Endothelial cell of umbilical vein (primary cell): ENCODE data around the gene NSUN6. TPM values are rescaled to one million over a fixed set of nuclear protein-coding genes. Genes with fewer than 3 reads are reported as not detected.

Experiments
- BruUV-seq: library from RNA; stranded (reverse); fragments of 400-500 nt; replicated peaks from 2 replicates; lab custom pipeline; 2021; lab: Mats Ljungman, UMichigan
- CTCF ChIA-PET: fragments of 300-600, 350-600 bp; sonication (Branson Sonifier 250); formaldehyde crosslinking; loops from one replicate; lab custom pipeline; 2021; ENCODE audit warnings: antibody characterized with exemption, inconsistent platforms; lab: Charles Lee
- POLR2A ChIA-PET: fragments of 300-600, 350-600 bp; sonication (Branson Sonifier 250); formaldehyde crosslinking; loops from one replicate; lab custom pipeline; 2021; ENCODE audit warnings: antibody characterized with exemption, inconsistent platforms; lab: Charles Lee
- DNase-seq: peaks from one replicate; pipeline ENCODE4 v3.0.0-alpha.2; 2011; ENCODE audit warnings: low read depth, low spot score
- FAIRE-seq: peaks from 2 replicates; lab custom pipeline; 2011; peaks lifted over from hg19 to GRCh38; lab: Jason Lieb, UNC
- H2AFZ ChIP-seq: 2 replicates; pipeline ENCODE4 v1.6.0; 2012; ENCODE audit warnings: low read depth, low read length, control low read depth, inconsistent platforms
- H3K27ac ChIP-seq: 2 replicates; pipeline ENCODE4 v1.5.1; 2011; ENCODE audit warnings: low read depth, mild to moderate bottlenecking, control low read depth, low read length, moderate library complexity; ENCODE audit not compliant: insufficient read depth
- H3K27me3 ChIP-seq, 2 experiments: 2 replicates each; pipeline versions ENCODE4 v1.6.0 to v1.6.1; 2011; ENCODE audit warnings: low read length in 2 of 2, mixed read lengths in 1 of 2; ENCODE audit not compliant: control insufficient read depth in 2 of 2, insufficient read depth in 2 of 2
- H3K36me3 ChIP-seq, 2 experiments: 2 replicates in 1 of 2; 3 replicates in 1 of 2; pipeline ENCODE4 v1.5.1; 2011; ENCODE audit warnings: low read length in 2 of 2, mild to moderate bottlenecking in 1 of 2, moderate library complexity in 1 of 2; ENCODE audit not compliant: control insufficient read depth in 2 of 2, insufficient read depth in 2 of 2; ENCODE audit errors: extremely low read depth in 1 of 2
- H3K4me1 ChIP-seq: 3 replicates; pipeline ENCODE4 v1.5.1; 2011; ENCODE audit warnings: mild to moderate bottlenecking, low read length; ENCODE audit not compliant: control insufficient read depth, insufficient read depth; ENCODE audit errors: extremely low read depth
- H3K4me2 ChIP-seq: 2 replicates; pipeline ENCODE4 v1.6.1; 2011; ENCODE audit warnings: low read length, control low read depth, mixed read lengths; ENCODE audit not compliant: insufficient read depth
- H3K4me3 ChIP-seq, 3 experiments: fragments of 200-600 bp in 1 of 3; sonication (generic), shearing (Covaris generic) in 1 of 3; replicated peaks in 1 of 3; 2 replicates each; pipeline ENCODE4 v1.5.1; 2011 to 2016; ENCODE audit warnings: control low read depth in 3 of 3, low read length in 3 of 3, mild to moderate bottlenecking in 2 of 3, inconsistent platforms in 1 of 3, low read depth in 1 of 3, moderate library complexity in 1 of 3; ENCODE audit not compliant: insufficient read depth in 1 of 3
- H3K79me2 ChIP-seq: 2 replicates; pipeline ENCODE4 v1.6.0; 2012; ENCODE audit warnings: low read length, inconsistent platforms; ENCODE audit not compliant: control insufficient read depth, insufficient read depth
- H3K9ac ChIP-seq: replicated peaks from 2 replicates; pipeline ENCODE3; 2011; ENCODE audit warnings: low read length, control low read depth; ENCODE audit not compliant: insufficient read depth; ENCODE audit errors: extremely low read depth
- H3K9me1 ChIP-seq: replicated peaks from 3 replicates; pipeline ENCODE4 v1.6.0; 2011; ENCODE audit warnings: mild to moderate bottlenecking, low read length; ENCODE audit not compliant: control insufficient read depth, insufficient read depth; ENCODE audit errors: extremely low read depth
- H3K9me3 ChIP-seq: replicated peaks from 2 replicates; pipeline ENCODE4 v1.5.1; 2012; ENCODE audit warnings: low read length, inconsistent platforms; ENCODE audit not compliant: control insufficient read depth, insufficient read depth
- H4K20me1 ChIP-seq: replicated peaks from 2 replicates; pipeline ENCODE3; 2011; ENCODE audit warnings: mild to moderate bottlenecking, low read length; ENCODE audit not compliant: control insufficient read depth, insufficient read depth; ENCODE audit errors: extremely low read depth
- EZH2 ChIP-seq: IDR thresholded peaks from 2 replicates; pipeline ENCODE4 v1.6.1; 2012; ENCODE audit warnings: borderline replicate concordance, low read depth, mild to moderate bottlenecking, moderate library complexity, low read length, inconsistent platforms; ENCODE audit not compliant: severe bottlenecking
- FOS ChIP-seq: IDR thresholded peaks from 2 replicates; pipeline ENCODE4 v1.6.1; 2011; ENCODE audit warnings: mild to moderate bottlenecking, low read length, moderate library complexity, borderline replicate concordance; ENCODE audit not compliant: insufficient read depth
- GATA2 ChIP-seq: IDR thresholded peaks from 2 replicates; pipeline ENCODE4 v1.7.0; 2011; ENCODE audit warnings: low read depth, mild to moderate bottlenecking, moderate library complexity, mixed read lengths, low read length; ENCODE audit not compliant: insufficient read length, insufficient read depth
- POLR2A ChIP-seq: IDR thresholded peaks from 2 replicates; pipeline ENCODE4 v1.6.1; 2012; ENCODE audit warnings: low read depth, mild to moderate bottlenecking, control low read depth, low read length
- POLR2AphosphoS5 ChIP-seq: IDR thresholded peaks from 2 replicates; pipeline ENCODE4 v1.6.1; 2012; ENCODE audit warnings: low read depth, mild to moderate bottlenecking, control low read depth, low read length, moderate library complexity; ENCODE audit not compliant: insufficient read depth
- dilution Hi-C: fragments of 300-500 bp; cut with MboI; formaldehyde crosslinking; loops from one replicate; pipeline ENCODE4 v1.15.0; 2019; ENCODE audit warnings: low sequenced_read_pairs; ENCODE audit not compliant: extremely low pct_ligation_motif_present
- intact Hi-C: fragments of 100-400 bp; cut with micrococcal nuclease; formaldehyde crosslinking; loops from one replicate; pipeline ENCODE4 v1.10.0; 2022
- polyA plus RNA-seq, 4 experiments: library from polyadenylated mRNA; depleted of rRNA in 3 of 4; stranded (reverse) in 3 of 4; unstranded in 1 of 4; fragments of >200 nt; gene quantifications; 2 replicates each; pipeline versions ENCODE4 v1.2.1 to v1.2.3, GENCODE V29; 2011 to 2012; ENCODE audit warnings: missing spikeins in 1 of 4
- total RNA-seq: library from RNA; stranded (reverse); gene quantifications from 2 replicates; pipeline ENCODE4 v1.2.3, GENCODE V29; 2021
- TF ChIP-seq, protein P1 (sequence below), 2 donors: IDR thresholded peaks; 1 replicate in 1 of 2; 2 replicates in 1 of 2; pipeline ENCODE4 v1.5.1; 2011; ENCODE audit warnings: low read length in 2 of 2, mild to moderate bottlenecking in 2 of 2, moderate library complexity in 2 of 2, control low read depth in 1 of 2, inconsistent platforms in 1 of 2, low read depth in 1 of 2; ENCODE audit not compliant: insufficient read depth in 1 of 2; ENCODE audit errors: extremely low read depth in 1 of 2
- TF ChIP-seq, protein P2 (sequence below): IDR thresholded peaks from 2 replicates; pipeline ENCODE4 v1.6.1; 2011; ENCODE audit not compliant: insufficient read depth, insufficient read length

Gene NSUN6
- total and polyA plus RNA-seq, 2 donors (not counting 3 experiments of a cell fraction or from before 2014, with no cell fraction given), result 3.3 to 5.2 TPM

DNA sequence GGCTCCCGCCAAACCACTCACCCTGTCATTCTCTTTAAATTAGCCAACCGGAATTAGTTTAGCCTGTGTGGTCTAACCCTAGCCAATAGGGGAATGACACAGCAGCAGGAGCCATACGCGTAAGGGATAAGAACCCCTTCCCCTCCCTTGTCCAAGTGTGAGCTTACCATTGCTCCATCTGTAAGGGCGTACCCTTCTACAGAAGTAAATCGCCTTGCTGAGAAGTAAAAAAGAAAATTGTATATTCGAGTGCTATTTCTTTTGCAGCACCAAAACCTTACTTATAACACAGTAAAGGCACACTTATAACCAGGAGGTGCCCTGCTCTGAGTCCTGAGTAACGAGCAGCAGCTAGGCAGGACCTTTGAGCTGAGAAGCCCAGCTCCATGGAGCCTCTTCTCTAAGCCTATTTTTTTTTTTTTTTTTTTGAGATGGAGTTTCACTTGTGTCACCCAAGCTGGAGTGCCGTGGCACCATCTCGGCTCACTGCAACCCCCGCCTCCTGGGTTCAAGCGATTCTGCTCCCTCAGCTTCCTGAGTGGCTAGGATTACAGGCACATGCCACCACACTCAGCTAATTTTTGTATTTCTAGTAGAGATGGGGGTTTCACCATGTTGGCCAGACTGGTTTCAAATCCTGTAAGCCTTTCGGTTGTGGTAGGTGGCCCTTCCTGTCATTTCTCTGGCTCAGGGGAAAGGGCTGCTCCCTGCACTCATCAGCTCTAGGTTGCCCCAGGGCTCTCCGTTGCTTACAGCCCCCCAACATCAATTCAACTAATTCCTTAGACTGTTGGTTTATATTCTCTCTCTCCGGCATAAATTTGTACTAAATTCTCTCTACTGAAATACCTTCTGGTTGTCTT is 73.3 kb downstream of the NSUN6 start:
- no peak overlapping the region for H3K4me2 ChIP-seq
- H3K36me3 ChIP-seq, result no peaks in the 10 kb centered on the region
- ChIA-PET POLR2A (no interaction called here), CTCF (interaction anchor here (0.6 kb wide), 1 partner anchor 81 kb away, joined by 3 read pairs; the partner anchor contains the start of gene ARL5B)
- TF ChIP-seq, protein P1, sequence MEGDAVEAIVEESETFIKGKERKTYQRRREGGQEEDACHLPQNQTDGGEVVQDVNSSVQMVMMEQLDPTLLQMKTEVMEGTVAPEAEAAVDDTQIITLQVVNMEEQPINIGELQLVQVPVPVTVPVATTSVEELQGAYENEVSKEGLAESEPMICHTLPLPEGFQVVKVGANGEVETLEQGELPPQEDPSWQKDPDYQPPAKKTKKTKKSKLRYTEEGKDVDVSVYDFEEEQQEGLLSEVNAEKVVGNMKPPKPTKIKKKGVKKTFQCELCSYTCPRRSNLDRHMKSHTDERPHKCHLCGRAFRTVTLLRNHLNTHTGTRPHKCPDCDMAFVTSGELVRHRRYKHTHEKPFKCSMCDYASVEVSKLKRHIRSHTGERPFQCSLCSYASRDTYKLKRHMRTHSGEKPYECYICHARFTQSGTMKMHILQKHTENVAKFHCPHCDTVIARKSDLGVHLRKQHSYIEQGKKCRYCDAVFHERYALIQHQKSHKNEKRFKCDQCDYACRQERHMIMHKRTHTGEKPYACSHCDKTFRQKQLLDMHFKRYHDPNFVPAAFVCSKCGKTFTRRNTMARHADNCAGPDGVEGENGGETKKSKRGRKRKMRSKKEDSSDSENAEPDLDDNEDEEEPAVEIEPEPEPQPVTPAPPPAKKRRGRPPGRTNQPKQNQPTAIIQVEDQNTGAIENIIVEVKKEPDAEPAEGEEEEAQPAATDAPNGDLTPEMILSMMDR (IDR thresholded peaks at IDR 0.05; ENCODE audit: extremely low read depth in 1 of 2, insufficient read depth in 1 of 2, low read depth in 1 of 2, low read length in 2 of 2), result no peak
- TF ChIP-seq, protein P2, sequence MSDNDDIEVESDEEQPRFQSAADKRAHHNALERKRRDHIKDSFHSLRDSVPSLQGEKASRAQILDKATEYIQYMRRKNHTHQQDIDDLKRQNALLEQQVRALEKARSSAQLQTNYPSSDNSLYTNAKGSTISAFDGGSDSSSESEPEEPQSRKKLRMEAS, result no peak
- no peak for TF ChIP-seq FOS
- no peak for TF ChIP-seq POLR2AphosphoS5
- no peak for TF ChIP-seq EZH2
- no peak for TF ChIP-seq POLR2A
- TF ChIP-seq GATA2, result no peak
- no TSS peak for BruUV-seq
- no peaks in the 10 kb centered on the region for H3K79me2 ChIP-seq
- H3K9me3 ChIP-seq, result no peaks in the 10 kb centered on the region
- H3K9me1 ChIP-seq, result no peaks in the 10 kb centered on the region
- H4K20me1 ChIP-seq, result no peaks in the 10 kb centered on the region
- no peak overlapping the region for H2AFZ ChIP-seq
- H3K4me1 ChIP-seq, result no peaks in the 10 kb centered on the region
- no peak overlapping the region for H3K9ac ChIP-seq
- no peak overlapping the region for H3K4me3 ChIP-seq
- no peak overlapping the region for H3K27ac ChIP-seq
- no peaks in the 10 kb centered on the region for H3K27me3 ChIP-seq
- DNase-seq (no peak), FAIRE-seq (no peak)
- intact Hi-C loops, result no loop called here
- dilution Hi-C loops, result no loop called here
